Measurements from ENCODE around the gene AUTS2.
"Not testable (repeated sequence)": the region's sequence is repeated elsewhere in the genome, so short reads cannot be mapped to it uniquely, and the experiment has no call there.

AUTS2 gene

GRCh38 chr7:70582927-70583895 lies 984.9 kb downstream of the AUTS2 start:
- no peak for DNase-seq (ENCODE audit: low read depth)

DNA sequence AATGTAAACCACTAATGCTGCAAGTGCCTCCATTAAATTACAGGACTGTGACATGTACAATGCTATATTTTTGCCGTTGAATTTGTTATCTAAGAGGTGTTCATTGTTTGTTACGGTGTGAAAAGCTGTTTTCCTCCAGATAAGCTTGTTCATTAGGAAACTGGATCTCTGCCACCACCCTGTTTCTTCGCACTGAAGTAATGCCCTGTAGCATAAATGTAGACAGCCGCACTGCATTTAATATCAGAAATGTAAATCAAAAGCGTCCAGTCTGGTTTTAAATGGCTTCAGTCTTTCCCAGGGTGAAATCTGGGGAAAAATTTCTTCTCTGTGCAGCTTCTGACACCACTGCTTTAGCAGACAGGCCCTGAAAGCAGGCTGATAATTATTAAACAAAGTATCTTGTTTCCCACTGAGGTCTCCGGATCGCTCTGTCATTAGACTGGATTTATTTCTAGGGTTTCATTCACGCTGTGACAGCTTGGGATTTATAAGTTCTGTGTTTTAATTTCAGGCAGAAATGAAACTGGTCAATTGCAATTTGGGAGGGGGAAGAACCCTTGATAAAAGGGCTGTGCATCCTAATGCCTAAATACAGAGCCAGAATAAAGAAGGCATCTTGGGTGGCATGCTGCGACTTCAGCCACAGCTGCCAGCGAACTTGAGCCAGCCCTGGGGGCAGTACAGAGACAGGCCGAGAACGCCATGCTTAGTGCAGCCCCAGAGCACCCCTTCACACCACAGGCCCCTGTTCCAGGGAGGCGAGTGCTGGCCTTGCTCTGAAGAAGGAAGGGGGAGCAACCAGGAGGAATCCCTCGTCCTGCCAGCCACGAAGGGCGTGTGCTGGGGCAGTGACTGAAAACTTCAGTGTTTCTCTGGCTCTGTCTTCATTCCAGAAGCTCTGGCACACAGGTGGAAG lies 985.9 kb downstream of the AUTS2 start:
- no peak for DNase-seq (ENCODE audit: low read depth)

GRCh38 chr7:70585071-70585470 lies 986.8 kb downstream of the AUTS2 start:
- no peak for DNase-seq (ENCODE audit: low read depth)

DNA sequence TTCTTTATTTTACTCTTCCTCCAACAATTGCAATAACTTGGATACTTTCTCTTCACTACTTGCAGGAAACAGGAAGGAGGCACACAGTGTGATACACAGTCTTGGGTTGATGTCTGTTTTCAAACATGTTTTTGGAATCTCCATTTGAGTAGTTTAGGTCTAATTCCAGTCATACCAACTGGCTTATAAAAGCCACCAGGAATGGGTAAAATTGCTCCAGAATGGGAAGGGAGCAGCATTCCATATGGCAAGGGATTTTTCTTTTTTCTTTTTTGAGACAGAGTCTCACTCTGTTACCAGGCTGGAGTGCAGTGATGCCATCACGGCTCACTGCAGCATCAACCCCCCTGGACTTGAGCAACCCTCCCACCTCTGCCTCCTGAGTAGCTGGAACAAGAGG lies 988.5 kb downstream of the AUTS2 start:
- no peak for DNase-seq (ENCODE audit: low read depth)

DNA sequence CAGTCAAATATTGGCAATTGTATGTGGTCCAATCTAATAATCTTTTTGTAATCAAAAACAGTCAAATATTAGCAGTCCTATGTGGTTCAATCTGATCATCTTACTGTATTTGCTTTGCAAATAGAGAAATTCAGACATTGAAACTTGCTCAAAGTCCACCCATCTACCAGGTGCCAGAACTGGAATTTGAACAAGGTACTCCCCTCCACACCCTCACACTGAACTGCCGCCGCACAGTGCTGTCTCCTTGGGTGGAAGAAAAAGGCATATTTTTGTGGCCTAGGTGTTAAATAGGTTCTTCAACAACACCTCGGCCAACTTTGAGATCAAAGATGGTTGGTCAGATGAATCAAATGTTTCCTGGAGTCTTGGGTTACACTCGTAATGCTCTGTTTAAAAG lies 989.5 kb downstream of the AUTS2 start:
- DNase-seq (ENCODE audit: low read depth): no peak

- no peak for DNase-seq (ENCODE audit: low read depth)
Measured at GRCh38 chr7:70588191-70588921, 990.1 kb downstream of the AUTS2 start.

DNA sequence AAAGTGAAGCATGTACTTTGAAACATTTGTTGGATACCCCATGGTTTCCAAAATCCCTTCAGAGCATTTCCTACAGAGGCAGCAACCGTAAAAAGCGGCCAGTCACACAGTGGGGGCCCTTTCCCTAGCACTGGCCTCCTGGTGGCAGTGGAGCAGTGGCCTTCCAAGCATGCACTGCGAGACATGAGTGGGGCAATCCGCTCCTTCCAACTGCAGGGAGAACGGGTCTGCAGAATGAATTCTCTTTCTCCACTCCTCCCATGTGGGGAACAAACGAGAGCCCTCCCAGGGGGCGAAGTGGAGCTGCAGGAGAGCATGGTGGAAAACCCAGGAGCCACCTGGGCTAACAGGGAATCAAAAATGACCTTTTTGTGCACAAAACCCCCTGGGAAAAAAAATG lies 990.7 kb downstream of the AUTS2 start:
- DNase-seq (ENCODE audit: low read depth): no peak

DNA sequence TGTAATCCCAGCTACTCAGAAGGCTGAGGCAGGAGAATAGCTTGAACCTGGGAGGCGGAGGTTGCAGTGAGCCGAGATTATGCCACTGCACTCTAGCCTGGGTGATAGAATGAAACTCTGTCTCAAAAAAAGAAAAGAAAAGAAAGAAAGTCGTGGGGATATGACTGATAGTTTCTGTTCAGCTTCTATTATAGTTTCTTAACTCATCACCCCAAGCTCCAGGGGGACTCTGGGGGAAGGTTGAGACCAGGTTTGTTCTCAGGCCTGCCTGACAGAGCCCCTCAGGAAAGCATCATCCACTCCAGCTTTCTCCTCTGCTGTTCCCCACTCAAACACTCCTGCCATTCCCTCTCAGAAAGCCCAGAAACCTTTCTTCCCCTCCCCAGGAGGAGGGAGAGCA lies 991.3 kb downstream of the AUTS2 start:
- no peak for DNase-seq (ENCODE audit: low read depth)

- no peak for DNase-seq (ENCODE audit: low read depth)
Measured at GRCh38 chr7:70590126-70590854, 992.0 kb downstream of the AUTS2 start.

GRCh38 chr7:70591643-70592042 lies 993.4 kb downstream of the AUTS2 start:
- DNase-seq (ENCODE audit: low read depth): no peak

- no peak for DNase-seq (ENCODE audit: low read depth)
Measured at GRCh38 chr7:70592171-70592570, 993.9 kb downstream of the AUTS2 start.

GRCh38 chr7:70594170-70594569 lies 995.9 kb downstream of the AUTS2 start:
- no peak for DNase-seq (ENCODE audit: low read depth)

GRCh38 chr7:70594885-70595284 lies 996.6 kb downstream of the AUTS2 start:
- not testable (repeated sequence) for DNase-seq (ENCODE audit: low read depth)

DNA sequence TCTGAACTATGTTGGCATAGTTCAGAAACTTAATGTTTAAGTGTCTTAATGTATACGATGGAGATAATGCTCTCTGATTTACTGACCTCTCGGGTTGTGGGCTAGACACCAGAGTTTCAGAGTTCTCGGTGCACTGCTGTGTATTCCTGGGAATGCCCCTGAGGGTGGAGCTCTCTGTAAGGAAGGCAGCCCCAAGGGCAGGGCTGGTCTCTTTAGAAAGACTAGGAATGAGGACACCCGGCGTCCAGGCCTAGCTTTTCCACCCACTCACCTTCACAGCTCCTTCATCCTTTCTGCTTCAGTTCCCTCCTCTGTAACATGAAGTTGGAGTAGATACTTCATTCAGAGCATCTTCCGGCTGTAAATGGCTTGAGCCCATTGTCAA lies 997.1 kb downstream of the AUTS2 start:
- no peak for DNase-seq (ENCODE audit: low read depth)

DNA sequence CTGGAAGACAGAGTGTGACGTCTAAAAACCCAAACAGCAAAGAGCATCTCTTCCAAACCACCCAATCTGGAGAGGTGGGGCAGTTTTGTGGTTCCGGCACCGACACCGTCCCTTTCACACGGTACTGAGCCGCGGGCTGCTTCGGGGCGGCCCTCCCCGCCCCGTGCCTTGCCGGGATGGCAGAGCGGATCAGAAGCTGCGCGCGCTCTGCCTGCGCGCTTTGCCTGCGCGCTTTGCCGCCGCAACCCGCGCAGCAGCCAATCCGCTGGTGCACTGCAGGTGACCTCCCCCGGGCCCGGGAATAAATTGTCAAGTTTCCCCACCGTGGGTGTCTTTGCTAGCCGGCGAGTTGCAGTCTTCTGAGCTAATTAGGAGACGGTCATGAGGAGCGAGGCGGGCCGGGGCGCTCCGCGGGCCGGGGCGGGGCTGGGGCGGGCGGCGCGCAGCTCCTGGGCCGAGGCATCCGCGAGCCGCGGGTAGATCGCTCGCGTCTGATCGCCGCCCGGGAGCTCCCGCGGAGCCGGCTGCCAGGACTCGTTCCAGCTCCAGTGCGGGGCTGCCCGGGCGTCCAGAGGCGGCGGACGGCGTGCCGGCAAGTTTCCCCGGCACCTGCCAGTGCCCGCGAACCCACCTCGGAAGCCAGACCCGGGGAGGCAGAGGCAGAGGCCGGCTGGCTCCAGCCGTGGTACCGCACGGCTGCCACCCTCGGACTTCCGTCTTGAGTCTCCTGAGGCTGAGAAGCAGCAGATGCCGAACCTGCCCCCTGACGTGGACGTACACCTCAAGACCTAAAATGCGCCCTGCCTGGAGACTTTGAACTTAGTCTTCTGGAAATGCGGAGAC lies 997.7 kb downstream of the AUTS2 start:
- DNase-seq (ENCODE audit: low read depth): no peak

DNA sequence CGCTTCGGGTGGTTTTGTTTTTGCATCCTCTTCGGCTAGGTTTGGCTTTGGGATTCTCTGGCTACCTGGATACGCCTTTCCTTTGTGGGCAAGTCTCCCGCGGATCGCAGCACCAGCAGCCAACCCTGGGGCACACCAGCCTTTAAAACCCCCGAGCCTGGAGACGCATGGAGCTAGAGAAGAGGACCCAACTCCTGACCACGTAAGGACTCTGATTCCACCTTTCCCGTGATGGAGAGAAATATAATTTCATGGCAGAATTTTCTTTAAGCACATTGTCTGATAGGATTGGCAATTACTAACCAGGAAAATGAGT lies 998.3 kb downstream of the AUTS2 start:
- DNase-seq (ENCODE audit: low read depth): no peak

DNA sequence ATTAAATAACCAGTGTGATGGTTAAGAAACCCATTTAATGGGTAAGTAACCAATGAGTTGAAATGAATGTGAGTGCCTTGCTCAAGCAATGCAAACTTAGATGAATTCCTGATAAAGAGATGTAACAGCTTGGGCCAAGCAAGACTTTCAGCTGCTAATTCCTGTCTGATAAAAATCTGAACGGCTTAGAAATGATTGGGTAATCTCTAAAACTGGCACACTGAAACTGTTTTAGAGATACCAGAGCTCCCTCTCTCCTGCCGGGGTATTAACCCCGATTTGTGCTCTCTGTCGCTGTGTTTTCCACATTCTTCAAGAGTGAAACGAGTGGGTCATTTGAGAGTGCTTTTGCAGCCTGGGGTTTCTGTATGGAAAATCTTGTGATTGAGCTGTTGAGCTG lies 998.8 kb downstream of the AUTS2 start:
- no peak for DNase-seq (ENCODE audit: low read depth)

- no peak for DNase-seq (ENCODE audit: low read depth)
Measured at GRCh38 chr7:70598976-70599375, 1000.7 kb downstream of the AUTS2 start.

DNA sequence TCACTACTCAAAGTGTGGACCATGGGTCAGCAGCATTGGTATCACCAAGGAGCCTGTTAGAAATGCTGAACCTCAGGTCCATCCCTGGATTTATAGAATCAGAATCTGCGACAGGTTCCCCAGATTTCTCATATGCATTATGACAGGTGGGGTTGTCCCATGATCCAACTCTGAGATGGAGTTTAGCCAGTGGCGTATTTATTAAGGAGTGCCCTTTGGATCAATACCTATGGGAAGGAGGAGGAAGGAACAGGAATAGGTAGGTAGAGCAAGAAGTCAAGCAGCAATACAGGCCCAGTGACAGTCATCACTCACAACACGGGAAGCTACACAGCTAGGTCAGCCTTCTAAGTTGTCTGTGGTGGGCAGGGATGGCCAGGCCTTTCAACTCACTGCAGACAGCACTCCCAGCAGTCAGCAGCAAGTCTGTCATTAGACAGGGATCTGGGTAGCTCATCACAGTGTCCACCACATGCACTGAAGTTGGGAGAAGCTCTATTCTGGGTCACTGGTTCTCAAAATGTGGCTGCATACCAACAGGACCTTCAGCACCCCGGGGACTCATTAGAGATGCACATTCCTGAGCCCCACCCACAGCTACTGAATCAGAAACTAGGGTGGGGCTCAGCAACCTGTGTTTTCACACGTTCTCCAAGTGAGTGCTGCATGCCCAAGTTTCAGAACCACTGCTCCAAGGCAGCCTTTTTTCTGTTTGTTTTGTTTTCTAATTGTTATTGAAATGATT lies 1001.3 kb downstream of the AUTS2 start:
- no peak for DNase-seq (ENCODE audit: low read depth)

- DNase-seq (ENCODE audit: low read depth): no peak
Measured at GRCh38 chr7:70600993-70601392, 1002.7 kb downstream of the AUTS2 start.
